Erythroblast (primary cell): Measurements from ENCODE around the gene VSX2.

Source experiments
- GATA1 ChIP-seq: IDR thresholded peaks from 2 replicates; pipeline ENCODE4 v1.6.1; 2011; ENCODE audit warnings: low read depth, mild to moderate bottlenecking, control low read depth, low read length, moderate library complexity
- POLR2A ChIP-seq: IDR thresholded peaks from 2 replicates; pipeline ENCODE4 v1.6.1; 2011; ENCODE audit warnings: mild to moderate bottlenecking, low read length

GRCh38 chr14:74263921-74264320 lies 24.7 kb downstream of the VSX2 start:
- TF ChIP-seq POLR2A = no peak
- TF ChIP-seq GATA1 = no peak
